Measurements from ENCODE around the gene CHKB.
A peak's percentile ranks its signal among the peaks of the same experiment; 100 is the strongest.

CHKB gene

DNA sequence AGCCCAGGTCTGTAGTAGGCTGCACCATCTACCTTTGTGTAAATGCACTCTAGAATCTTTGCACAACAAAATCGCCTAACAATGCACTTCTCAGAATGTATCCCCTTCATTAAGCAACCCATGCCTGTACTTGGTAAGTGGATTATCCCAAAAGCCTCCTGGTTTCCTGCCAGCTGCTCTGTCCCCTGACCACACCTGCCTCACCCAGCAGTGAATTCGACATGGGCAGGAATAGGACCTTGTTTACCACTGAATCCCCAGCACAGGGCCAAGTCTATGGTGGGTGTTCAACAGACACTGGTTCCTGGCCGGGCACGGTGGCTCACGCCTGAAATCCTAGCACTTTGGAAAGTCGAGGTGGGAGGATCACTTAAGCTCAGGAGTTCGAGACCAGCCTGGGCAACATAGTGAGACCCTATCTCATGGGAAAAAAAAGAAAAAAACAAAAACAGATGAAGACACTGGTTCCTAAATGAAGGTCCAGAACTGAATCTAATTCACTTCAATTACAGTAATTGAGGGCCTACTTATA is 14.9 kb downstream of the CHKB start:
- Histone ChIP-seq H3K27me3 (replicated peaks in 2 of 5; ENCODE audit: control insufficient read depth in 4 of 5, insufficient read depth in 5 of 5, low read length in 4 of 5) (peaks cover 0 to 5% (median 0%) of the 10 kb centered on the region in 5 experiments), H3K4me1 (ENCODE audit: control extremely low read depth in 1 of 4, control insufficient read depth in 4 of 4, insufficient read depth in 4 of 4, low read length in 3 of 4) (peaks cover 0 to 12% (median 9%) of the 10 kb centered on the region in 4 experiments), H3K4me3 (ENCODE audit: control insufficient read depth in 1 of 7, extremely low read depth in 1 of 7, insufficient read depth in 4 of 7, low read depth in 2 of 7, low read length in 6 of 7) (no peak overlapping the region), H3K36me3 (ENCODE audit: control insufficient read depth in 4 of 4, insufficient read depth in 4 of 4, low read length in 3 of 4) (peaks cover 0 to 43% (median 22%) of the 10 kb centered on the region in 4 experiments), H3K9me3 (ENCODE audit: control extremely low read depth in 1 of 5, control insufficient read depth in 4 of 5, insufficient read depth in 2 of 5, low read depth in 1 of 5, low read length in 4 of 5) (no peaks in the 10 kb centered on the region), H3K27ac (ENCODE audit: insufficient read depth in 1 of 2, low read depth in 1 of 2, low read length in 2 of 2, poor library complexity in 1 of 2, severe bottlenecking in 2 of 2) (no peak overlapping the region)
- CTCF ChIA-PET: interaction anchor here (0.6 to 1.1 kb wide), 2 partner anchors 23 to 337 kb away, joined by 3 to 5 read pairs; no protein-coding TSS in a partner anchor
- POLR2A ChIA-PET: no interaction called here
- DNase-seq: no peak
- WGBS (ENCODE audit: insufficient coverage): 96% methylated on average over 5 of the region's 7 CpGs

DNA sequence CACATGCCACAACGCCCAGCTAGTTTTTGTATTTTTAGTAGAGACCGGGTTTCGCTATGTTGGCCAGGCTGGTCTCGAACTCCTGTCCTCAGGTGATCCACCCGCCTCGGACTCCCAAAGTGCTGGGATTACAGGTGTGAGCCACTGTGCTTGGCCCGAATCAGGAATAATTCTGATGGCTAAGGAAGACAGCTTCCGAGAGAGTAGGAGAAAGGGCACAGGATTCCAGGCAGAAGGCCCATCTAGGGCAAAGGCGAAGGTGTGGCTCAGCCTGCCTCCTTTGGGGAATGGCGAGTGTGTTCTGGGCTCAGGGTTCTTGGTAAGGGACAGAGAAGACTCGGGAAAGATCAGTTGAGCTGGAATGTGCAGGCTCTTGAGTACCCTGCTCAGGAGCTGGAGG is 18.4 kb downstream of the CHKB start:
- ChIA-PET POLR2A (interaction anchor here (0.6 kb wide), 1 partner anchor 32 kb away, joined by 3 read pairs; no protein-coding TSS in a partner anchor), CTCF (interaction anchor here (1.0 to 4.9 kb wide), 14 partner anchors 8 to 61 kb away, joined by 3 to 42 read pairs (median 6); partner anchors contain the start of genes CPT1B, KLHDC7B and SCO2)
- Histone ChIP-seq H3K4me3 (ENCODE audit: control insufficient read depth in 1 of 7, extremely low read depth in 1 of 7, insufficient read depth in 4 of 7, low read depth in 2 of 7, low read length in 6 of 7) (no peak overlapping the region), H3K36me3 (ENCODE audit: control insufficient read depth in 4 of 4, insufficient read depth in 4 of 4, low read length in 3 of 4) (peaks cover 0 to 13% (median 6%) of the 10 kb centered on the region in 4 experiments), H3K9me3 (ENCODE audit: control extremely low read depth in 1 of 5, control insufficient read depth in 4 of 5, insufficient read depth in 2 of 5, low read depth in 1 of 5, low read length in 4 of 5) (no peaks in the 10 kb centered on the region), H3K27me3 (replicated peaks in 2 of 5; ENCODE audit: control insufficient read depth in 4 of 5, insufficient read depth in 5 of 5, low read length in 4 of 5) (peaks cover 0 to 7% (median 0%) of the 10 kb centered on the region in 5 experiments), H3K27ac (ENCODE audit: insufficient read depth in 1 of 2, low read depth in 1 of 2, low read length in 2 of 2, poor library complexity in 1 of 2, severe bottlenecking in 2 of 2) (no peak overlapping the region), H3K4me1 (ENCODE audit: control extremely low read depth in 1 of 4, control insufficient read depth in 4 of 4, insufficient read depth in 4 of 4, low read length in 3 of 4) (peaks cover 0 to 12% (median 9%) of the 10 kb centered on the region in 4 experiments)
- WGBS (ENCODE audit: insufficient coverage): 94% methylated on average over 10 of the region's 11 CpGs
- DNase-seq: no peak

DNA sequence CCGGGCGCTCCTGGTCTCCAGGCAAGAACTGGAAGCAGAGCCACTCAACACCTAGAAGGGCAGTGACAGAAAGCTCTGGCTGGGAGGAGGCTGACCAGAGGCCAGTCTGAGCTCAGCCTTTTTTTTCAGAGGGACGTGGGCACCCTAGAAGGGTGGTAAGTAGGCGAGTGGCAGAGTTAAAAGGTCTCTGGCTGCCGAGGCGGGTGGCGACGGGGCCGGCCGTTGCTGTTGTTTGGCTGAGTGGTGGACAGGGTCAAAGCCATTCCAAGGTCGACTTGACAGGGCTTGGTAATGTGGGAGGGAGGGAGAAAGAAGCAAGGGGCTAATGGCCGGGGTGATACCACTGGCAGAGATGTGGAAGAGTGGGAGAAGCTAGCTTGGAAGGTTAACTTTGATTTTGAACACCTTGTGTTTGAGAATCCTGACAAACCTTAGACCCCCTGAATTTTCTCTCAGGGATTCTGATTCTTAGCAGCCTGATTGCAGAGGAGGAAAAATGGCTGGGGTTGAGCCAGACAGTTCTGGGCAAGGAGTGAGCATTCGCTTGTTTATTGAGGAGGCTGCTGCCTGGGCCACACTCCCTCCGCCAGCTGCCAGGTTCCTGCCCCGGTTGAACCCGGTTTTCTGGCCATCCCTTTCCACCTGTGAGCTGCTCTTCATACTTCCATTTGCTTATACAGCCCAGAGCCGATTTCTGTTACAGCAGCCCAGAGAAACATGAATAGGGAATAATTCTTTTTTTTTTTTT is 19.1 kb downstream of the CHKB start:
- peaks cover 0 to 12% (median 9%) of the 10 kb centered on the region in 4 experiments for H3K4me1 ChIP-seq (ENCODE audit: control extremely low read depth in 1 of 4, control insufficient read depth in 4 of 4, insufficient read depth in 4 of 4, low read length in 3 of 4)
- H3K27ac ChIP-seq (ENCODE audit: insufficient read depth in 1 of 2, low read depth in 1 of 2, low read length in 2 of 2, poor library complexity in 1 of 2, severe bottlenecking in 2 of 2): peak overlapping the region in 1 of 2 experiments; percentile 34
- 20% methylated on average over 13 of the region's 17 CpGs for WGBS (ENCODE audit: insufficient coverage)
- peaks cover 0 to 7% (median 3%) of the 10 kb centered on the region in 4 experiments for H3K36me3 ChIP-seq (ENCODE audit: control insufficient read depth in 4 of 4, insufficient read depth in 4 of 4, low read length in 3 of 4)
- H3K9me3 ChIP-seq (ENCODE audit: control extremely low read depth in 1 of 5, control insufficient read depth in 4 of 5, insufficient read depth in 2 of 5, low read depth in 1 of 5, low read length in 4 of 5): no peaks in the 10 kb centered on the region
- ChIA-PET CTCF (interaction anchor here (0.7 to 4.9 kb wide), 18 partner anchors 9 to 93 kb away, joined by 3 to 42 read pairs (median 4); partner anchors contain the start of genes CPT1B, KLHDC7B and SCO2), POLR2A (interaction anchor here (0.7 to 1.3 kb wide), 3 partner anchors 15 to 23 kb away, joined by 3 to 8 read pairs (median 6); partner anchors contain the start of genes CHKB and CPT1B)
- peaks cover 0 to 7% (median 0%) of the 10 kb centered on the region in 5 experiments for H3K27me3 ChIP-seq (replicated peaks in 2 of 5; ENCODE audit: control insufficient read depth in 4 of 5, insufficient read depth in 5 of 5, low read length in 4 of 5)
- DNase-seq: no peak
- H3K4me3 ChIP-seq (ENCODE audit: control insufficient read depth in 1 of 7, extremely low read depth in 1 of 7, insufficient read depth in 4 of 7, low read depth in 2 of 7, low read length in 6 of 7): peak overlapping the region; percentile 52 to 91 (median 81)

DNA sequence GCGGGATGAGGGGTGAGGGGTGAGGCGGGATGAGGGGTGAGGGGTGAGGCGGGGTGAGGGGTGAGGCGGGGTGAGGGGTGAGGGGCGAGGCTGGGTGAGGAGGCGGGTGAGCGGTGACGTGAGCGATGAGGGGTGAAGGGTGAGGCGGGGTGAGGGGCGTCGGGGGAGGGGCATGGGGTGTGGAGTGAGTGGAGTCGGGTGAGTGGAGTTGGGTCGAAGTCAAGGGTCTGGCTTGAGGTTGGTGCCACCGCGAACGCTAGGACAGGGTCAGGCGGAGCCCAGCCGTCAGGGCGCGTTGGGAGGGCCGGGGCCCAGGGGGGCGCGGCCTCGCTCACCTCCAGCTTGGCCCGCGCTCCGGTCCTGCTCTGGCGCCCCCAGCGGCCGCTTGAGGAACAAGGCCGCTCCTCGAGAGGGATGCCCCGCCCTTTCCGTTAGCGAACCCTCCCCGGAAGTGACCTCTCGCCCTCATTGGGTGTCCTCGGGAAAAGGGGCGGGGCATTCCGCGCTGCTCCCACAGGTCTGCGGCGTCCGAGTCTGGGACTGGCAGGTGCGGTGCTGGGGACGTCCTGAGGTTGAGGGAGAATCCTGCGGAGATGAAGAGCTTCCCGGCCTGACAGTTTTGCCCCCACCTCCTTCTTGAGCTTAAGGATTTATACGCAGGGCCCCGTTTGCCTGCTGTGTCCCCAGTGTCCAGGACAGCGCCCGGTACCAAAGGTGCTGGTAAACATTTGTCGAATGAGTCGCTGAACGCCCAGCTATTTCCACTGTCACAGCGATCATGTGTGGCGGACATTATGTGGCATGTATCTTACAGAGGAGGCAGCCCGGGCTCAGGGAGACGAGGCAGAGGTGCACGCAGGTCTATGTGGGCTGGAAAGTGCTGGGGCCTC is 19.9 kb downstream of the CHKB start, which contains the start of gene SYCE3:
TSS of gene SYCE3 (minus strand) at position 397 of the 890 bp plus-strand sequence. CDS start 6,514 bp downstream, outside the sequence.
- peak within 1 kb of the TSS in 1 of 2 experiments; percentile 34 for H3K27ac ChIP-seq (ENCODE audit: insufficient read depth in 1 of 2, low read depth in 1 of 2, low read length in 2 of 2, poor library complexity in 1 of 2, severe bottlenecking in 2 of 2)
- ChIA-PET POLR2A (interaction anchor here (0.7 to 1.3 kb wide), 4 partner anchors 12 to 37 kb away, joined by 3 to 8 read pairs (median 5); partner anchors contain the start of genes CHKB and SCO2), CTCF (interaction anchor here (0.7 to 4.9 kb wide), 18 partner anchors 10 to 114 kb away, joined by 3 to 42 read pairs (median 4); partner anchors contain the start of genes CHKB, CPT1B, KLHDC7B and SCO2)
- H3K27me3 ChIP-seq (replicated peaks in 2 of 5; ENCODE audit: control insufficient read depth in 4 of 5, insufficient read depth in 5 of 5, low read length in 4 of 5): peaks cover 0 to 7% (median 0%) of the 10 kb centered on the region in 5 experiments
- no peaks in the 10 kb centered on the region for H3K9me3 ChIP-seq (ENCODE audit: control extremely low read depth in 1 of 5, control insufficient read depth in 4 of 5, insufficient read depth in 2 of 5, low read depth in 1 of 5, low read length in 4 of 5)
- peak; percentile 93 to 94 (median 93) for DNase-seq
- H3K4me1 ChIP-seq (ENCODE audit: control extremely low read depth in 1 of 4, control insufficient read depth in 4 of 4, insufficient read depth in 4 of 4, low read length in 3 of 4): peaks cover 0 to 12% (median 9%) of the 10 kb centered on the region in 4 experiments
- 0% methylated on average over 40 of the region's 61 CpGs for WGBS (ENCODE audit: insufficient coverage)
- peaks cover 0 to 3% (median under 1%) of the 10 kb centered on the region in 4 experiments for H3K36me3 ChIP-seq (ENCODE audit: control insufficient read depth in 4 of 4, insufficient read depth in 4 of 4, low read length in 3 of 4)
- H3K4me3 ChIP-seq (ENCODE audit: control insufficient read depth in 1 of 7, extremely low read depth in 1 of 7, insufficient read depth in 4 of 7, low read depth in 2 of 7, low read length in 6 of 7): peak within 1 kb of the TSS; percentile 52 to 91 (median 81)

DNA sequence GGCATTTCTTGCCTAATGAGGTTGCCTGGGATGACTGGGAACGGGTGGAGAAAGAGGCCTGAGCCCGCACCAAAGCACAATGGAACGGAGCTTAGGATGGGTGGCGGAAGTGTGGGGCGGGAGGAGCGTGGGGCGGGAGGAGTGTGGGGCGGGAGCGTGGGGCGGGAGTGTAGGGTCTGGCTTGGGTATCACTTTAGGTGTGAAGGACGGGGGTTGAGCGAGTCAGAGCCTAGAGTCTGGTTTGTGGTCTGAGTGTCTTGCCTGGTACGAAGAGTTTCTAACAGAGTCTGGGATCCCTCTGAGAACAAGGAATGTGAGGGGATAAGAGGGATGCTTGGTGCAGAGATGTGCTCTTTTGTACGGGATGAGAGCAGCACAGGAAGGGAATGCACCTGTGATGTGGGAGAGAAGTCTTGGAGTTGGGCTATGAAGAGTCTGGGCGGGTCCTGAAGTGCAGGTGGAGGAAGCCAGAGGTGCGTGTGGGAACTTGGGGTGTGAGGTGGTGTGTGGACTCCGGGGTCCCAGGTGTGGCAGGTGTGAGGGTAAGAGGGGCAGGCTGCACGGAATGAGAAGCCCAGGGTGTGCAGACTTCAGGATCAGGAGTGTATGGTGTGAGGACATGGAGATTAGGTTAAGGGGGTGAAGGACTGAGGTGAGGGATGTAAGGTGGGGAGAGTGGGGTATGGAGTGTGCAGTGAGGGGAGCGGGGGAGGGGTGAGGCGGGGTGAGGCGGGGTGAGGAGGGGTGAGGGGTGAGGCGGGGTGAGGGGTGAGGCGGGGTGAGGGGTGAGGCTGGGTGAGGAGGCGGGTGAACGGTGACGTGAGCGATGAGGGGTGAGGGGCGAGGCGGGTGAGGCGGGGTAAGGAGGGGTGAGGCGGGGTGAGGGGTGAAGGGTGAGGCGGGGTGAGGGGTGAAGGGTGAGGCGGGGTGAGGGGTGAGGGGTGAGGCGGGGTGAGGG is 21.0 kb downstream of the CHKB start:
- Histone ChIP-seq H3K4me1 (ENCODE audit: control extremely low read depth in 1 of 4, control insufficient read depth in 4 of 4, insufficient read depth in 4 of 4, low read length in 3 of 4) (peaks cover 0 to 12% (median 9%) of the 10 kb centered on the region in 4 experiments), H3K9me3 (ENCODE audit: control extremely low read depth in 1 of 5, control insufficient read depth in 4 of 5, insufficient read depth in 2 of 5, low read depth in 1 of 5, low read length in 4 of 5) (no peaks in the 10 kb centered on the region), H3K27me3 (replicated peaks in 2 of 5; ENCODE audit: control insufficient read depth in 4 of 5, insufficient read depth in 5 of 5, low read length in 4 of 5) (peaks cover 0 to 7% (median 0%) of the 10 kb centered on the region in 5 experiments), H3K36me3 (ENCODE audit: control insufficient read depth in 4 of 4, insufficient read depth in 4 of 4, low read length in 3 of 4) (no peaks in the 10 kb centered on the region), H3K27ac (ENCODE audit: insufficient read depth in 1 of 2, low read depth in 1 of 2, low read length in 2 of 2, poor library complexity in 1 of 2, severe bottlenecking in 2 of 2) (no peak overlapping the region), H3K4me3 (ENCODE audit: control insufficient read depth in 1 of 7, extremely low read depth in 1 of 7, insufficient read depth in 4 of 7, low read depth in 2 of 7, low read length in 6 of 7) (no peak overlapping the region)
- CTCF ChIA-PET: interaction anchor here (1.6 kb wide), 2 partner anchors 10 to 36 kb away, joined by 3 to 4 read pairs; partner anchors contain the start of gene SCO2
- WGBS (ENCODE audit: insufficient coverage): 91% methylated on average over 13 of the region's 34 CpGs
- DNase-seq: peak in 1 of 3 donors; percentile 32
- POLR2A ChIA-PET: no interaction called here

Data from common myeloid progenitor, CD34-positive (primary cell).